Ishikawa (cell line): ENCODE results near the gene ATXN10.

Source experiments
- CEBPB ChIP-seq: IDR thresholded peaks from 2 replicates; pipeline ENCODE4 v1.6.1; 2012
- CREB1 ChIP-seq: IDR thresholded peaks from 2 replicates; pipeline ENCODE4 v1.6.1; 2012; ENCODE audit warnings: low read depth
- EGR1 ChIP-seq: IDR thresholded peaks from 2 replicates; pipeline ENCODE4 v1.6.1; 2012
- EP300 ChIP-seq: IDR thresholded peaks from 2 replicates; pipeline ENCODE4 v1.6.1; 2012; ENCODE audit warnings: borderline replicate concordance
- FOXM1 ChIP-seq: IDR thresholded peaks from 2 replicates; pipeline ENCODE4 v1.6.1; 2012; ENCODE audit warnings: low read depth, borderline replicate concordance
- NFIC ChIP-seq: IDR thresholded peaks from 2 replicates; pipeline ENCODE4 v1.6.1; 2012
- RAD21 ChIP-seq: IDR thresholded peaks from 2 replicates; pipeline ENCODE4 v1.6.1; 2012; ENCODE audit warnings: low read depth
- TCF12 ChIP-seq: IDR thresholded peaks from 2 replicates; pipeline ENCODE4 v1.6.1; 2012; ENCODE audit warnings: low read depth
- YY1 ChIP-seq: IDR thresholded peaks from 2 replicates; pipeline ENCODE4 v1.6.1; 2012; ENCODE audit warnings: low read depth
- ZBTB7A ChIP-seq: IDR thresholded peaks from 2 replicates; pipeline ENCODE4 v1.6.1; 2012; ENCODE audit warnings: low read depth
- TF ChIP-seq, protein P1 (sequence below): IDR thresholded peaks from 2 replicates; pipeline ENCODE4 v1.6.1; 2012; ENCODE audit warnings: low read depth, mild to moderate bottlenecking
- TF ChIP-seq, protein P2 (sequence below): IDR thresholded peaks from 2 replicates; pipeline ENCODE4 v1.6.1; 2012
- TF ChIP-seq, protein P3 (sequence below): IDR thresholded peaks from 2 replicates; pipeline ENCODE4 v1.6.1; 2012

DNA sequence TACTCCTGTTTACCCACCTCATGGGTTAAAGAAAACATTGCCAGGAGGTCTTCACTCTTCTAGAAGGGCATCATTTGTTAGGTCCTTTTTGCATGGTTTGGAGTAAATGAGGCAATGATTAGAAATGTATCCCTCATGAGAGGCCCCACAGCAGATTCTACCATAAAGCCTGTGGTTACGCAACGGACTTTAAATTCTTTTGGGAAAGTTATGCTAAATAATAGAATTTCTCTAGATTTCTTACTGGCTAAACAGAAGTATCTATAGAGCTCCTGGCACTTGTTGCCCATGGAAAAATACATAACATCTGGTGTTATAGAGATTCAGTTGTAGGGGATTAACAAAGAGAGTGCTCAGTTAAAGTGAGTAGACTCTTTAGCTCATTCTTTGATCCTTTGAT, 15.1 kb upstream of the ATXN10 start:
- no peak for TF ChIP-seq EP300
- no peak for TF ChIP-seq ZBTB7A
- TF ChIP-seq EGR1 = no peak
- TF ChIP-seq, protein P1, sequence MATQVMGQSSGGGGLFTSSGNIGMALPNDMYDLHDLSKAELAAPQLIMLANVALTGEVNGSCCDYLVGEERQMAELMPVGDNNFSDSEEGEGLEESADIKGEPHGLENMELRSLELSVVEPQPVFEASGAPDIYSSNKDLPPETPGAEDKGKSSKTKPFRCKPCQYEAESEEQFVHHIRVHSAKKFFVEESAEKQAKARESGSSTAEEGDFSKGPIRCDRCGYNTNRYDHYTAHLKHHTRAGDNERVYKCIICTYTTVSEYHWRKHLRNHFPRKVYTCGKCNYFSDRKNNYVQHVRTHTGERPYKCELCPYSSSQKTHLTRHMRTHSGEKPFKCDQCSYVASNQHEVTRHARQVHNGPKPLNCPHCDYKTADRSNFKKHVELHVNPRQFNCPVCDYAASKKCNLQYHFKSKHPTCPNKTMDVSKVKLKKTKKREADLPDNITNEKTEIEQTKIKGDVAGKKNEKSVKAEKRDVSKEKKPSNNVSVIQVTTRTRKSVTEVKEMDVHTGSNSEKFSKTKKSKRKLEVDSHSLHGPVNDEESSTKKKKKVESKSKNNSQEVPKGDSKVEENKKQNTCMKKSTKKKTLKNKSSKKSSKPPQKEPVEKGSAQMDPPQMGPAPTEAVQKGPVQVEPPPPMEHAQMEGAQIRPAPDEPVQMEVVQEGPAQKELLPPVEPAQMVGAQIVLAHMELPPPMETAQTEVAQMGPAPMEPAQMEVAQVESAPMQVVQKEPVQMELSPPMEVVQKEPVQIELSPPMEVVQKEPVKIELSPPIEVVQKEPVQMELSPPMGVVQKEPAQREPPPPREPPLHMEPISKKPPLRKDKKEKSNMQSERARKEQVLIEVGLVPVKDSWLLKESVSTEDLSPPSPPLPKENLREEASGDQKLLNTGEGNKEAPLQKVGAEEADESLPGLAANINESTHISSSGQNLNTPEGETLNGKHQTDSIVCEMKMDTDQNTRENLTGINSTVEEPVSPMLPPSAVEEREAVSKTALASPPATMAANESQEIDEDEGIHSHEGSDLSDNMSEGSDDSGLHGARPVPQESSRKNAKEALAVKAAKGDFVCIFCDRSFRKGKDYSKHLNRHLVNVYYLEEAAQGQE = no peak
- TF ChIP-seq, protein P2, sequence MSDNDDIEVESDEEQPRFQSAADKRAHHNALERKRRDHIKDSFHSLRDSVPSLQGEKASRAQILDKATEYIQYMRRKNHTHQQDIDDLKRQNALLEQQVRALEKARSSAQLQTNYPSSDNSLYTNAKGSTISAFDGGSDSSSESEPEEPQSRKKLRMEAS = no peak
- TF ChIP-seq FOXM1 = no peak
- TF ChIP-seq, protein P3, sequence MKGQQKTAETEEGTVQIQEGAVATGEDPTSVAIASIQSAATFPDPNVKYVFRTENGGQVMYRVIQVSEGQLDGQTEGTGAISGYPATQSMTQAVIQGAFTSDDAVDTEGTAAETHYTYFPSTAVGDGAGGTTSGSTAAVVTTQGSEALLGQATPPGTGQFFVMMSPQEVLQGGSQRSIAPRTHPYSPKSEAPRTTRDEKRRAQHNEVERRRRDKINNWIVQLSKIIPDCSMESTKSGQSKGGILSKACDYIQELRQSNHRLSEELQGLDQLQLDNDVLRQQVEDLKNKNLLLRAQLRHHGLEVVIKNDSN = no peak
- no peak for TF ChIP-seq RAD21
- no peak for TF ChIP-seq CREB1
- no peak for TF ChIP-seq YY1
- peak; percentile 19; the same call in 1 of the 2 replicates for TF ChIP-seq CEBPB
- no peak for TF ChIP-seq NFIC
- no peak for TF ChIP-seq TCF12
